ENCODE measurements around the gene CYP1A2. TPM values are rescaled to one million over a fixed set of nuclear protein-coding genes. Genes with fewer than 3 reads are reported as not detected.

CYP1A2 gene
- total RNA-seq, 1 experiment from 2014 or later: not detected

DNA sequence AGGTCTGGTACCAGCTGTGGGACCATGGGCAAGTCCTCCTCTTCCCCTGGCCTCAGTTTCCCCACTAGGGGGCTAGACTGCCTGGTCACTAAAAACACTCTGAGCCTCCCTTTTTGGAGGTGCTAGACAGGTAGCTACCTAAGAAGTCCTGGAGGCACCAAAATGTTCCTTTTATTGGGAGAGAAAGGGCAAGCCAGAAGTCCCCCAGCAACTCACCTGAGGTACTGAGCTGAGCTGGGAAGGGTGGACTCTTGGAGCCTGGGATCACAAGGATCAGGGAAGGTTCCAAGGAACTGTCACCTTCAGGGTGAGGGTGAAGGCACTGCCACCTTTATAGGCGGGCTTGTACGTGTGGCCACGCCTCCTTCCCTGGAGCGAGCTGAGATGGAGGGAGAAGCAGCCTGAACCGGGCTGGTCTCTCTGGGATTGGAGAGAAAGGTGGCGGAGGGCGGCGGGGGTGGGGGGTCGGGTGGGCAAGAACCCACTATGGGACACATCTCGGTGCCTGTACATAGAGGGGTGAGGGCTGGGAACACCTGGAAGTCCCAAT is 23.3 kb upstream of the CYP1A2 start, which contains the start of gene CYP1A1:
TSS of gene CYP1A1 (minus strand) at position 304 of the 550 bp plus-strand sequence. CDS start 2,431 bp downstream, outside the sequence.
- Histone ChIP-seq H3K56ac (ENCODE audit: insufficient read length, low read depth, low read length) (no peak within 1 kb of the TSS), H3K79me1 (ENCODE audit: insufficient read depth, low read depth, low read length, poor library complexity, severe bottlenecking) (no peaks in the 10 kb centered on the region), H3K14ac (ENCODE audit: insufficient read depth, low read length) (no peak within 1 kb of the TSS; the same call in 1 of the 2 replicates)

More for the DNA sequence above, 23.3 kb upstream of the CYP1A2 start, which contains the start of gene CYP1A1:
- Histone ChIP-seq H3K4me1 (ENCODE audit: insufficient read depth, low read length) (no peaks in the 10 kb centered on the region; the same call in 1 of the 2 replicates), H2BK5ac (ENCODE audit: insufficient read length, low read length) (no peak within 1 kb of the TSS), H3K27ac (ENCODE audit: insufficient read length, low read depth, low read length) (no peak within 1 kb of the TSS), H4K91ac (ENCODE audit: insufficient read length, low read depth, low read length) (no peak within 1 kb of the TSS), H2BK15ac (ENCODE audit: low read depth, low read length) (no peak within 1 kb of the TSS), H3K9ac (ENCODE audit: extremely low read depth, insufficient read length, low read length) (no peak within 1 kb of the TSS), H3K23ac (ENCODE audit: insufficient read length, low read depth, low read length) (no peak within 1 kb of the TSS), H3K4ac (ENCODE audit: low read depth, low read length) (no peak within 1 kb of the TSS), H2BK120ac (ENCODE audit: low read depth, low read length, poor library complexity, severe bottlenecking) (no peak within 1 kb of the TSS), H4K20me1 (ENCODE audit: control insufficient read depth, insufficient read depth, insufficient read length) (no peaks in the 10 kb centered on the region), H3T11ph (ENCODE audit: low read length) (no peak within 1 kb of the TSS), H3K23me2 (ENCODE audit: insufficient read length, low read depth, low read length, poor library complexity, severe bottlenecking) (peaks cover 12% of the 10 kb centered on the region), H3K27me3 (ENCODE audit: insufficient read depth, low read length) (peaks cover 7% of the 10 kb centered on the region; the same call in 1 of the 2 replicates), H2BK20ac (ENCODE audit: low read depth, low read length, poor library complexity, severe bottlenecking) (no peak within 1 kb of the TSS), H4K5ac (ENCODE audit: insufficient read length, low read depth, low read length) (no peak within 1 kb of the TSS), H3K4me2 (ENCODE audit: insufficient read depth, insufficient read length, low read length) (peak within 1 kb of the TSS; percentile 79), H2BK12ac (ENCODE audit: insufficient read length, low read depth, low read length) (no peak within 1 kb of the TSS), H2AK5ac (ENCODE audit: insufficient read length, low read length) (no peak within 1 kb of the TSS), H3K79me2 (ENCODE audit: insufficient read depth, low read length) (no peaks in the 10 kb centered on the region), H2AFZ (ENCODE audit: low read length) (no peak within 1 kb of the TSS), H3K18ac (ENCODE audit: insufficient read length, low read depth, low read length) (no peak within 1 kb of the TSS), H3K9me3 (ENCODE audit: control insufficient read depth, low read depth, low read length) (no peaks in the 10 kb centered on the region), H4K8ac (replicated peaks; ENCODE audit: insufficient read length, low read depth, low read length) (no peak within 1 kb of the TSS)
- Mint-ChIP-seq H3K4me3 (peak within 1 kb of the TSS; percentile 59 to 80), H3K9me3 (peaks cover 6 to 12% of the 10 kb centered on the region in 2 experiments), H3K27me3 (ENCODE audit: low read depth) (peaks cover 76% of the 10 kb centered on the region), H3K4me1 (peaks cover 12% of the 10 kb centered on the region in 2 experiments), H3K27ac (no peak within 1 kb of the TSS), H3K36me3 (ENCODE audit: insufficient read depth in 1 of 3, low read depth in 3 of 3) (no peaks in the 10 kb centered on the region; a peak in 2 of 7 replicates)
- peak; percentile 66 for DNase-seq
- TF ChIP-seq, protein P1, sequence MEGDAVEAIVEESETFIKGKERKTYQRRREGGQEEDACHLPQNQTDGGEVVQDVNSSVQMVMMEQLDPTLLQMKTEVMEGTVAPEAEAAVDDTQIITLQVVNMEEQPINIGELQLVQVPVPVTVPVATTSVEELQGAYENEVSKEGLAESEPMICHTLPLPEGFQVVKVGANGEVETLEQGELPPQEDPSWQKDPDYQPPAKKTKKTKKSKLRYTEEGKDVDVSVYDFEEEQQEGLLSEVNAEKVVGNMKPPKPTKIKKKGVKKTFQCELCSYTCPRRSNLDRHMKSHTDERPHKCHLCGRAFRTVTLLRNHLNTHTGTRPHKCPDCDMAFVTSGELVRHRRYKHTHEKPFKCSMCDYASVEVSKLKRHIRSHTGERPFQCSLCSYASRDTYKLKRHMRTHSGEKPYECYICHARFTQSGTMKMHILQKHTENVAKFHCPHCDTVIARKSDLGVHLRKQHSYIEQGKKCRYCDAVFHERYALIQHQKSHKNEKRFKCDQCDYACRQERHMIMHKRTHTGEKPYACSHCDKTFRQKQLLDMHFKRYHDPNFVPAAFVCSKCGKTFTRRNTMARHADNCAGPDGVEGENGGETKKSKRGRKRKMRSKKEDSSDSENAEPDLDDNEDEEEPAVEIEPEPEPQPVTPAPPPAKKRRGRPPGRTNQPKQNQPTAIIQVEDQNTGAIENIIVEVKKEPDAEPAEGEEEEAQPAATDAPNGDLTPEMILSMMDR (conservative IDR thresholded peaks at IDR 0.05): no peak
- no CpG with 5 or more reads among the region's 10 CpGs for WGBS (ENCODE audit: extremely low coverage, insufficient read length, low lambda C conversion rate)

Data from H9 (cell line).